Measurements from ENCODE around the gene MYO1B. TPM values are rescaled to one million over a fixed set of nuclear protein-coding genes. Genes with fewer than 3 reads are reported as not detected.

Gene MYO1B
- total RNA-seq, 1 experiment from 2014 or later: 43.2 TPM

GRCh38 chr2:191335875-191336464 is 90.8 kb downstream of the MYO1B start:
- Mint-ChIP-seq H3K4me1 (peaks cover 7 to 8% of the 10 kb centered on the region in 2 experiments; a peak in 3 of 4 replicates), H3K27me3 (ENCODE audit: low read depth) (no peaks in the 10 kb centered on the region), H3K4me3 (no peak overlapping the region), H3K27ac (no peak overlapping the region; a peak in 1 of 7 replicates), H3K9me3 (no peaks in the 10 kb centered on the region), H3K36me3 (ENCODE audit: insufficient read depth in 1 of 3, low read depth in 3 of 3) (peaks cover 5 to 20% (median 8%) of the 10 kb centered on the region in 3 experiments; a peak in 6 of 7 replicates)
- Histone ChIP-seq H3K4me2 (ENCODE audit: insufficient read depth, insufficient read length, low read length) (no peak overlapping the region), H2AFZ (ENCODE audit: low read length) (no peak overlapping the region), H3K56ac (ENCODE audit: insufficient read length, low read depth, low read length) (no peak overlapping the region), H2BK5ac (ENCODE audit: insufficient read length, low read length) (no peak overlapping the region), H4K5ac (ENCODE audit: insufficient read length, low read depth, low read length) (no peak overlapping the region), H3K9ac (ENCODE audit: extremely low read depth, insufficient read length, low read length) (no peak overlapping the region), H3K27ac (ENCODE audit: insufficient read length, low read depth, low read length) (no peak overlapping the region), H3K23me2 (ENCODE audit: insufficient read length, low read depth, low read length, poor library complexity, severe bottlenecking) (no peaks in the 10 kb centered on the region), H2BK12ac (ENCODE audit: insufficient read length, low read depth, low read length) (no peak overlapping the region), H3K9me3 (ENCODE audit: control insufficient read depth, low read depth, low read length) (no peaks in the 10 kb centered on the region), H3K18ac (ENCODE audit: insufficient read length, low read depth, low read length) (no peak overlapping the region), H3K79me1 (ENCODE audit: insufficient read depth, low read depth, low read length, poor library complexity, severe bottlenecking) (no peaks in the 10 kb centered on the region), H4K20me1 (ENCODE audit: control insufficient read depth, insufficient read depth, insufficient read length) (no peaks in the 10 kb centered on the region), H4K8ac (replicated peaks; ENCODE audit: insufficient read length, low read depth, low read length) (no peak overlapping the region), H3K79me2 (ENCODE audit: insufficient read depth, low read length) (peaks cover 1% of the 10 kb centered on the region; the same call in 1 of the 2 replicates), H2BK20ac (ENCODE audit: low read depth, low read length, poor library complexity, severe bottlenecking) (no peak overlapping the region), H3K14ac (ENCODE audit: insufficient read depth, low read length) (no peak overlapping the region), H3K4ac (ENCODE audit: low read depth, low read length) (no peak overlapping the region), H3K4me1 (ENCODE audit: insufficient read depth, low read length) (no peaks in the 10 kb centered on the region), H4K91ac (ENCODE audit: insufficient read length, low read depth, low read length) (no peak overlapping the region), H2BK15ac (ENCODE audit: low read depth, low read length) (no peak overlapping the region), H2AK5ac (ENCODE audit: insufficient read length, low read length) (no peak overlapping the region), H2BK120ac (ENCODE audit: low read depth, low read length, poor library complexity, severe bottlenecking) (no peak overlapping the region), H3K23ac (ENCODE audit: insufficient read length, low read depth, low read length) (no peak overlapping the region), H3K27me3 (ENCODE audit: insufficient read depth, low read length) (no peaks in the 10 kb centered on the region), H3T11ph (ENCODE audit: low read length) (no peak overlapping the region)
- no CpG with 5 or more reads among the region's 3 CpGs for WGBS (ENCODE audit: extremely low coverage, insufficient read length, low lambda C conversion rate)
- no peak for TF ChIP-seq CTCF (conservative IDR thresholded peaks at IDR 0.05)
- DNase-seq: no peak

Data from H9 (cell line).